GM13977 (cell line): ENCODE measurements around the gene KRTAP12-3.
"Not testable (repeated sequence)": the region's sequence is repeated elsewhere in the genome, so short reads cannot be mapped to it uniquely, and the experiment has no call there.

ENCODE experiments used
- DNase-seq: peaks from one replicate; pipeline ENCODE4 v3.0.0; 2012; ENCODE audit warnings: low spot score
- CTCF ChIP-seq: IDR thresholded peaks from 2 replicates; pipeline ENCODE4 v1.5.1; 2012; ENCODE audit warnings: mild to moderate bottlenecking, control low read depth; ENCODE audit not compliant: insufficient read depth; ENCODE audit errors: extremely low read depth, missing control alignments
- in situ Hi-C: fragments of 300-500 bp; cut with MboI; formaldehyde crosslinking; loops from one replicate; pipeline ENCODE4 v1.12.0; 2022; ENCODE audit warnings: low sequenced_read_pairs, low pct_unique_long_range_greater_than_20kb, mixed read lengths, inconsistent platforms; ENCODE audit not compliant: unreplicated experiment

The KRTAP12-3 gene

DNA sequence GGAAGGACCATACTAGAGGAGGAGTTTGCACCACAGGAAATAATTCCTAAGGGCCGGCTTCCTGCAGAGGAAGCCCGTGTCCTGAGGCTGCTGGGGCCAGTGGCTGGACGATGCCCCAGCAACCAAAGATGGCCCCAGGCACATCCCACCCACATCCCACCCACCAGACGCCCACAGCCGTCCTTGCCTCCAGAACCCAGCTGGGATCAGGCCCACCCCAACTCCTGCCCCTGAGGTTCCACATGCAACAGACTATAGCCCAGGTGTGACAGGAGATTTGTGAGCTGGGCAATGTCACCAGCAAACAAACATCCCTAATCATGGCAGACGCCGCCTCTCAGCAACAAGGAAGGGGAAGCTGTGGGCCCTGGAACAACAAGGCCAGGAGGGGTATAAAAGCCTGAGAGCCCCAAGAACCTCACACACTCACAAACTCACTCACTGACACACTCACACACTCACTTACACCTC, 31.0 kb upstream of the KRTAP12-3 start, which contains the start of gene KRTAP10-9:
Gene KRTAP10-9, plus strand, starts transcription at position 421 of the 471 bp plus-strand sequence. CDS start 79 bp downstream, outside the sequence.
- no peak for TF ChIP-seq CTCF
- no peak for DNase-seq
- in situ Hi-C loops, result no loop called here

- DNase-seq, in situ Hi-C loops: not testable (repeated sequence)
Measured at GRCh38 chr21:44627181-44627822, 30.4 kb upstream of the KRTAP12-3 start.

GRCh38 chr21:44627831-44628233, 29.9 kb upstream of the KRTAP12-3 start:
- in situ Hi-C loops, DNase-seq: not testable (repeated sequence)

DNA sequence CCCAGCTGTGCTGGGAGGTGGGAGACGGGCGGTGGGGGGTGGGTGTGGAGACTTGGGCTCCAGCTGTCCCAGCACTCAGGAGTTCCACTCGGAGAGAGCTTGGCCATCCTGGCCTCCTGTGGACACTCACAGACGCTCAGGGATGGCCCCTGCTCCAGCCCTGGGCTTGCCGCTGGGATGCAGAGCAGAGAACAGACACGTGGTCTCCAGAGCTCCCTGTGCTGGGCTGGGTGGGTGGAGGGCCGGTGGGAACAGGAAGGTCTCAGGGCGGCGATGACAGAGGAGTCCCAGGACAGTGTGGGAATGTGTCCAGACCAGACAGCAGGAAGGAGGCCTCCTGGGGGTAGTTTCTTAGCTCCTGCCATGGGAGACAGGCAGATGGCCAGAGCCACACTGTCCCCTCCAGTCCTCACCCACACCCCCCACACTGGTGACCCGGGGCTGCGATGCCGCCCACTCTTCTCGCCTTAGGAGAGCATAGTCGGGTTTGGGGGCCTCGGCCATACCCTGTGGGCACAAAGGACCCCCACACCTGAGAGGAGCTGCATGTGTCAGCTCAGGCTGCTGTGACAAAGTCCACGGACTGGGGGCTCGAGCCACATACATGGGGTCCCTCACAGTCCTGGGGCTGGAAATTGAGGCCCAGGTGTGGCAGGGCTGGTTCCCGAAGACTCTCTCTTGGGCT, 28.9 kb upstream of the KRTAP12-3 start:
- in situ Hi-C loops, result no loop called here
- DNase-seq, result no peak
- TF ChIP-seq CTCF, result no peak

DNA sequence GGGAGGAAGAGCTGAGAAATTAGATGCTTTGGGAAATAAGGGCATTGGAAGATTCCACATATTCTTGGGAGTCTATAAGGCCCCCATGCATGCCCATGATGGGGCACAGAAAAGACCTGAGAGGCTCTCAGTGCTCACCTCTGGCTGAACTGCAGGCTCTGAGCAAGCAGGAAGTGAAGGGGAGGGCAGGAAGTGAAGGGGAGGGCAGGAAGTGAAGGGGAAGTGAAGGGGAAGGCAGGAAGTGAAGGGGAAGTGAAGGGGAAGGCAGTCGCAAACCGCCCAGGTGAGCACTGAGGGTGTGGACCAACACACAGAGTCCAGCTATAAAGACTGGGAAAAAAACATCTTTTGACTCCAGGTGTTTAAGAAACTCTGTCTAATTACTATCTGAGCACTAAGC, 27.3 kb upstream of the KRTAP12-3 start:
- in situ Hi-C loops, result no loop called here
- DNase-seq, result no peak

DNA sequence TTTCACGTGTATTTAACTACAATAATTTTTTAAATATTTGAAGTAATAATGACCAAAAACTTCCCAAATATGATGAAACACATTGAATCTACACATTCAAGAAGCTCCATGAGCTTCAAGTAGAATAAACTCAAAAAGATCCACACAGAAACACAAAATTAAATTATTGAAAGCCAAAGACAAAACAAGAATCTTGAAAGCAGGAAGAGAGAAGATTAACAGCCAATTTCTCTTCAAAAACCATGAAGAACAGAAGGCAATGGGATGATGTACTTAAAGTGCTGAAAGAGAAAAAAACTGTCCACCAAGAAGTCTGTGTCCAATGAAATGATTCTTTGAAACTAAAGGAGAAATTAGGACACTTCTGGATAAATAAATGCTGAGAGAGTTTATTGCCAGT, 25.7 kb upstream of the KRTAP12-3 start:
- TF ChIP-seq CTCF, result no peak
- no peak for DNase-seq
- in situ Hi-C loops, result no loop called here

More for the DNA sequence above, 27.3 kb upstream of the KRTAP12-3 start:
- no peak for TF ChIP-seq CTCF

- DNase-seq, result no peak
- in situ Hi-C loops, result no loop called here
- no peak for TF ChIP-seq CTCF
Measured at GRCh38 chr21:44636209-44637017, 21.3 kb upstream of the KRTAP12-3 start.
